ENCODE results near the gene CTSC. TPM values are rescaled to one million over a fixed set of nuclear protein-coding genes. Genes with fewer than 3 reads are reported as not detected.

Gene CTSC
- total RNA-seq, 1 experiment from 2014 or later, result 269 TPM

GRCh38 chr11:88293931-88294330, 43.6 kb downstream of the CTSC start:
- peaks cover 86% of the 10 kb centered on the region for H3K36me3 Mint-ChIP-seq
- H3K9me3 Mint-ChIP-seq, result no peaks in the 10 kb centered on the region
- ATAC-seq (peak; percentile 26; the same call in 1 of the 2 replicates), DNase-seq (ENCODE audit: low spot score) (no peak)
- no peak overlapping the region for H3K4me3 Mint-ChIP-seq
- TF ChIP-seq PRRX2 (CRISPR knock-in tag; IDR thresholded peaks at IDR 0.05), result no peak
- no peak for TF ChIP-seq E2F5 (CRISPR knock-in tag; IDR thresholded peaks at IDR 0.05)
- TF ChIP-seq ZBTB43 (CRISPR knock-in tag; IDR thresholded peaks at IDR 0.05), result no peak
- TF ChIP-seq ERG (CRISPR knock-in tag; IDR thresholded peaks at IDR 0.05), result no peak
- no peak for TF ChIP-seq GRHL2 (CRISPR knock-in tag; IDR thresholded peaks at IDR 0.05; ENCODE audit: insufficient replicate concordance, severe bottlenecking)
- TF ChIP-seq EMX1 (CRISPR knock-in tag; IDR thresholded peaks at IDR 0.05), result no peak
- no peak for TF ChIP-seq GABPB1 (CRISPR knock-in tag; IDR thresholded peaks at IDR 0.05)
- no peak for TF ChIP-seq ZNF416 (CRISPR knock-in tag; IDR thresholded peaks at IDR 0.05)
- TF ChIP-seq PRDM15 (CRISPR knock-in tag; IDR thresholded peaks at IDR 0.05), result no peak
- TF ChIP-seq NFYB (CRISPR knock-in tag; conservative IDR thresholded peaks at IDR 0.05; ENCODE audit: low read depth), result no peak
- no peak for TF ChIP-seq ZNF232 (CRISPR knock-in tag; IDR thresholded peaks at IDR 0.05)
- no peak for TF ChIP-seq FOXP1 (CRISPR knock-in tag; IDR thresholded peaks at IDR 0.05; ENCODE audit: borderline replicate concordance)
- peak overlapping the region; percentile 46; the same call in 1 of the 2 replicates for H3K27ac Mint-ChIP-seq
- ChIA-PET CTCF (interaction anchor here (1.2 kb wide), 1 partner anchor 250 kb away, joined by 3 read pairs; no protein-coding TSS in a partner anchor), POLR2A (interaction anchor here (0.9 kb wide), 1 partner anchor 7 kb away, joined by 3 read pairs; no protein-coding TSS in a partner anchor)
- no peaks in the 10 kb centered on the region for H3K27me3 Mint-ChIP-seq (ENCODE audit: low read depth)
- peaks cover 27% of the 10 kb centered on the region for H3K4me1 Mint-ChIP-seq

- Mint-ChIP-seq H3K27ac (peak overlapping the region; percentile 75; the same call in 1 of the 2 replicates), H3K27me3 (ENCODE audit: low read depth) (no peaks in the 10 kb centered on the region), H3K4me1 (peaks cover 11% of the 10 kb centered on the region), H3K36me3 (peaks cover 86% of the 10 kb centered on the region), H3K4me3 (no peak overlapping the region), H3K9me3 (no peaks in the 10 kb centered on the region)
- ATAC-seq (no peak), DNase-seq (ENCODE audit: low spot score) (no peak)
- CTCF ChIA-PET, result no interaction called here
- POLR2A ChIA-PET, result no interaction called here
- no peak for TF ChIP-seq RORB (CRISPR knock-in tag; IDR thresholded peaks at IDR 0.05)
- no peak for TF ChIP-seq E2F5 (CRISPR knock-in tag; IDR thresholded peaks at IDR 0.05)
- no peak for TF ChIP-seq TP53 (CRISPR knock-in tag; IDR thresholded peaks at IDR 0.05)
- no peak for TF ChIP-seq GTF2I (CRISPR knock-in tag; conservative IDR thresholded peaks at IDR 0.05)
- TF ChIP-seq ZBTB43 (CRISPR knock-in tag; IDR thresholded peaks at IDR 0.05), result no peak
- no peak for TF ChIP-seq SP1 (CRISPR knock-in tag; conservative IDR thresholded peaks at IDR 0.05)
- TF ChIP-seq ZNF416 (CRISPR knock-in tag; IDR thresholded peaks at IDR 0.05), result no peak
- TF ChIP-seq FOXP4 (CRISPR knock-in tag; IDR thresholded peaks at IDR 0.05), result no peak
- TF ChIP-seq ZNF138 (CRISPR knock-in tag; conservative IDR thresholded peaks at IDR 0.05), result no peak
- no peak for TF ChIP-seq ZNF219 (CRISPR knock-in tag; IDR thresholded peaks at IDR 0.05; ENCODE audit: borderline replicate concordance)
- TF ChIP-seq CBFB (CRISPR knock-in tag; IDR thresholded peaks at IDR 0.05; ENCODE audit: low read depth), result no peak
- TF ChIP-seq PREB (CRISPR knock-in tag; IDR thresholded peaks at IDR 0.05; ENCODE audit: borderline replicate concordance), result no peak
- TF ChIP-seq TEAD4 (CRISPR knock-in tag; IDR thresholded peaks at IDR 0.05), result no peak
These were observed 45.2 kb downstream of the CTSC start for GRCh38 chr11:88292171-88292843.
